Daoy (cell line): ENCODE data around the gene SKAP1. TPM values are rescaled to one million over a fixed set of nuclear protein-coding genes. Genes with fewer than 3 reads are reported as not detected.
"Not testable (repeated sequence)": the region's sequence is repeated elsewhere in the genome, so short reads cannot be mapped to it uniquely, and the experiment has no call there.

Source experiments
- DNase-seq: peaks from one replicate; pipeline ENCODE4 v3.0.0-alpha.2; 2015; ENCODE audit warnings: low read depth
- total RNA-seq: library from RNA; depleted of rRNA; stranded (reverse); fragments of >200 nt; shearing (Covaris generic); gene quantifications from 2 replicates; pipeline ENCODE4 v1.2.3, GENCODE V29; 2014

The SKAP1 gene
- total RNA-seq, 1 experiment from 2014 or later = 0.17 TPM

GRCh38 chr17:48373130-48373830, 56.7 kb downstream of the SKAP1 start:
- no peak for DNase-seq

GRCh38 chr17:48368967-48369366, 61.0 kb downstream of the SKAP1 start:
- DNase-seq = not testable (repeated sequence)

- DNase-seq = no peak
Measured at GRCh38 chr17:48368352-48368908, 61.6 kb downstream of the SKAP1 start.

GRCh38 chr17:48363161-48363560, 66.9 kb downstream of the SKAP1 start:
- DNase-seq = no peak

- DNase-seq = not testable (repeated sequence)
Measured at GRCh38 chr17:48360861-48361633, 69.0 kb downstream of the SKAP1 start.

- DNase-seq = no peak
Measured at GRCh38 chr17:48357779-48358602, 72.0 kb downstream of the SKAP1 start.

GRCh38 chr17:48356866-48357265, 73.1 kb downstream of the SKAP1 start:
- DNase-seq = no peak

GRCh38 chr17:48352630-48353029, 77.4 kb downstream of the SKAP1 start:
- peak; percentile 6 for DNase-seq

GRCh38 chr17:48351911-48352332, 78.1 kb downstream of the SKAP1 start:
- DNase-seq = peak; percentile 11

- no peak for DNase-seq
Measured at GRCh38 chr17:48348352-48348751, 81.7 kb downstream of the SKAP1 start.

GRCh38 chr17:48347177-48347576, 82.8 kb downstream of the SKAP1 start:
- DNase-seq = no peak

- DNase-seq = no peak
Measured at GRCh38 chr17:48344251-48344650, 85.8 kb downstream of the SKAP1 start.

GRCh38 chr17:48340916-48341315, 89.1 kb downstream of the SKAP1 start:
- DNase-seq = no peak

GRCh38 chr17:48338720-48339119, 91.3 kb downstream of the SKAP1 start:
- DNase-seq = no peak

- not testable (repeated sequence) for DNase-seq
Measured at GRCh38 chr17:48337903-48338302, 92.1 kb downstream of the SKAP1 start.

- no peak for DNase-seq
Measured at GRCh38 chr17:48336986-48337385, 93.0 kb downstream of the SKAP1 start.

GRCh38 chr17:48335858-48336500, 94.0 kb downstream of the SKAP1 start:
- peak; percentile 10 for DNase-seq

- no peak for DNase-seq
Measured at GRCh38 chr17:48335146-48335784, 94.7 kb downstream of the SKAP1 start.

- peak; percentile 4 for DNase-seq
Measured at GRCh38 chr17:48333034-48333530, 96.9 kb downstream of the SKAP1 start.

- DNase-seq = no peak
Measured at GRCh38 chr17:48330887-48331286, 99.1 kb downstream of the SKAP1 start.

GRCh38 chr17:48330421-48330820, 99.6 kb downstream of the SKAP1 start:
- no peak for DNase-seq
